ENCODE data around the gene ZNF292.

DNA sequence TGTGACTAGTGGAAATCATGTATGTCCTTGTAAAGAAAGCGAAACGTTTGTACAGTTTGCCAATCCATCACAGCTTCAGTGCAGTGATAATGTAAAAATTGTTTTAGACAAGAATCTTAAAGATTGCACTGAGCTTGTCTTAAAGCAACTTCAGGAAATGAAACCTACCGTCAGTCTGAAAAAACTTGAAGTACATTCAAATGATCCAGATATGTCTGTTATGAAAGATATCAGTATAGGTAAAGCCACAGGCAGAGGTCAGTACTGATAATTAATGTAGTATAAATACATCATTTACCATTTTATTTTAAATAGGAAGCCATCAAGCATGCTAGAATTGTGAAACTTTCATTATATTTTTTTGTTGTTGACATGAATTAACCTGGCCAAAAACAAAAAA, 106.2 kb downstream of the ZNF292 start:
- no peak for TF ChIP-seq TARDBP (IDR thresholded peaks at IDR 0.05)
- no peak for TF ChIP-seq FOXM1 (IDR thresholded peaks at IDR 0.05; ENCODE audit: borderline replicate concordance)
- TF ChIP-seq ZNF384 (IDR thresholded peaks at IDR 0.05): no peak
- TF ChIP-seq SUZ12 (IDR thresholded peaks at IDR 0.05): no peak
- no peak for TF ChIP-seq SP1 (IDR thresholded peaks at IDR 0.05)
- TF ChIP-seq L3MBTL2 (conservative IDR thresholded peaks at IDR 0.05): no peak
- no peak for TF ChIP-seq BHLHE40 (IDR thresholded peaks at IDR 0.05; ENCODE audit: borderline replicate concordance)
- TF ChIP-seq LEF1 (IDR thresholded peaks at IDR 0.05; ENCODE audit: borderline replicate concordance): no peak
- no peak for TF ChIP-seq NFRKB (IDR thresholded peaks at IDR 0.05)
- no peak for TF ChIP-seq CTBP1 (IDR thresholded peaks at IDR 0.05; ENCODE audit: borderline replicate concordance)
- no peak for TF ChIP-seq HDGF (IDR thresholded peaks at IDR 0.05; ENCODE audit: borderline replicate concordance)
- TF ChIP-seq, protein P1, sequence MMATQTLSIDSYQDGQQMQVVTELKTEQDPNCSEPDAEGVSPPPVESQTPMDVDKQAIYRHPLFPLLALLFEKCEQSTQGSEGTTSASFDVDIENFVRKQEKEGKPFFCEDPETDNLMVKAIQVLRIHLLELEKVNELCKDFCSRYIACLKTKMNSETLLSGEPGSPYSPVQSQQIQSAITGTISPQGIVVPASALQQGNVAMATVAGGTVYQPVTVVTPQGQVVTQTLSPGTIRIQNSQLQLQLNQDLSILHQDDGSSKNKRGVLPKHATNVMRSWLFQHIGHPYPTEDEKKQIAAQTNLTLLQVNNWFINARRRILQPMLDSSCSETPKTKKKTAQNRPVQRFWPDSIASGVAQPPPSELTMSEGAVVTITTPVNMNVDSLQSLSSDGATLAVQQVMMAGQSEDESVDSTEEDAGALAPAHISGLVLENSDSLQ (IDR thresholded peaks at IDR 0.05): no peak

Measured in HEK293T (cell line).